ENCODE results near the gene CNOT8.

Gene CNOT8

DNA sequence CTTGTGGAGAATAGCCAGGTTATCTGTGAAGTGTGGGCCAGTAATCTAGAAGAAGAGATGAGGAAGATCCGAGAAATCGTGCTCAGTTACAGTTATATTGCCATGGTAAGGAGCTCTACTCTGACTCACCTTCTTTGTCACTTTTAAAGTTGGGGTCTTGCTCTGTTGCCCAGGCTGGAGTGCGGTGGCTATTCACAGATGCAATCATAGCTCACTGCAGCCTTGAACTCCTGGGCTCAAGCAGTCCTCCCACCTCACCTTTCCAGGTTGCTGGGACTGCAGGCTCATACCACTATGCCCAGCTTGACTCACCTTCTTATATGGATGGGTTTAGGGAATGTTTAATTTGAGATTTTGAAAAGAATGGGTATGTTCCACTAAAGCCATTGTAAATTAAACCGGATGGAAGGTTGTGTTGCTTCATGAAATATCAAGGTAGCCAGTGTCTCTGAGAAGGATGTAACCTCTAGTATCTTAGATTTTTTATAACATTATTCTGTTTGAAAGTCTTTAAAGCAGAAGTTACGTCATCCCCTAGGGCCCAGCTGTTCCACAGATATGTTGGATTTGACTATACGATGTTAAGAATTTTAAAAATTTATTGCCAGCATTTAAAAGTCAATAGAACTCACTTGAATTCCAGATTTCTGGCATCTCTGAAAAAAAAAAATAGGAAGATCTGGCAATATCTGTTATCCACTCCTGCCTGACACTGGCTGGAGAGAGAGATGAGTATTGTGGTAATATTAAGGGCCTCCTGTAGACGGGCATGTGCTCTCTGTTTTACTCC is 5.1 kb downstream of the CNOT8 start:
- H3K4me1 ChIP-seq, result peaks cover 11% of the 10 kb centered on the region
- no peak overlapping the region for H3K4me3 ChIP-seq
- DNase-seq (ENCODE audit: low spot score in 2 of 2), result no peak
- in situ Hi-C loops (cut with MboI; ENCODE audit: low sequenced_read_pairs), result no loop called here
- H3K36me3 ChIP-seq (replicated peaks), result peaks cover 36% of the 10 kb centered on the region
- no peaks in the 10 kb centered on the region for H3K27me3 ChIP-seq (ENCODE audit: low read depth)
- no peaks in the 10 kb centered on the region for H3K9me3 ChIP-seq

DNA sequence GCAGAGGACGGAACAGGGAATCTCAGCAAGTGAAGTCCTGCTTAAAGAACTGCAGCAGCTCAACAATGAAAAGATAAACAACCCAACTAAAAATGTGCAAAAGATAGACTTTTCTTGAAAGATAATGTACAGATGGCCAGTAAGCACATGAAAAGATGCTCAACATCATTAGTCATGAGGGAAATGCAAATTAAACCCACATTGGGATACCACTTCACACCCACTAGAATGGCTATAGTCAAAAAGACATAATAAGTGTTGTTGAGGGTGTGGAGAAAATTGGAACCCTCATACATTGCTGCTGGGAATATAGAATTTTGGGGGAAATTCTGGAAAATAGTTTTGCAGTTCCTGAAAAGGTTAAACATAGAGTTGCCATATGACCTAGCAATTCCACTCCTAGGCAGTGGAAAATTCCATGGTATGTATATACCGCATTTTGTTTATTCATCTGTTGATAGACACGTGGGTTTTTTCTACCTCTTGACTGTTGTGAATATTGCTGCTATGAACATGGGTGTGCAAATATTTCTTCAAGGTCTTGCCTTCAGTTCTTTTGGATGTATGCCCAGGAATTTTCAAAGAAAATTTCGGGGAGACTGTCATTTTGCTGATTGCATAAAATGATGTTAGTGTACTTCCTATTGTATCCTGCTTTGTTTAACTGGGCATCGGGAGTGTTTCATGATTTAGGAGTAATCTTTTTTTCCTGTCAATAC is 7.2 kb downstream of the CNOT8 start:
- Histone ChIP-seq H3K4me1 (peaks cover 4% of the 10 kb centered on the region; the same call in 1 of the 2 replicates), H3K27me3 (ENCODE audit: low read depth) (no peaks in the 10 kb centered on the region), H3K4me3 (no peak overlapping the region), H3K36me3 (replicated peaks) (peaks cover 42% of the 10 kb centered on the region), H3K9me3 (no peaks in the 10 kb centered on the region)
- in situ Hi-C loops (cut with MboI; ENCODE audit: low sequenced_read_pairs), result no loop called here
- no peak for DNase-seq (ENCODE audit: low spot score in 2 of 2)

DNA sequence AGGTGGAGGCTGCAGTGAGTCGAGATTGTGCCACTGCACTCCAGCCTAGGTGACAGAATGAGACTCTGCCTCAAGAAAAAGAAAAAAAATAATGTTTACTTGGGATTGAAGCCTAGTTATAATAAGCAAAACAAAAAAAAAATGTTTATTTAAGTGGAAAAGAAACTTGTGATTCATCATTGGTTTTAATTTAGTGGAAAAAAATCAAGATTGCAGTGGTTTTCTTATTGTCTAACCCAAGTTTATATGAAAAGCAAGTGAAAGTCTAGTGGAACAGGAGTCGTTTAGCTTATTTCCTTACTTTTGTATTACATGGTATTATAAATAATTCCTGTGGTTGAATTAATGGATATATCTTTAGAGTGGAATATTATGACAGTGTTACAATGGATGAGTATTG is 8.4 kb downstream of the CNOT8 start:
- in situ Hi-C loops (cut with MboI; ENCODE audit: low sequenced_read_pairs), result no loop called here
- Histone ChIP-seq H3K4me3 (no peak overlapping the region), H3K36me3 (replicated peaks) (peaks cover 50% of the 10 kb centered on the region), H3K9me3 (no peaks in the 10 kb centered on the region), H3K27me3 (ENCODE audit: low read depth) (no peaks in the 10 kb centered on the region), H3K4me1 (no peaks in the 10 kb centered on the region)
- no peak for DNase-seq (ENCODE audit: low spot score in 2 of 2)

DNA sequence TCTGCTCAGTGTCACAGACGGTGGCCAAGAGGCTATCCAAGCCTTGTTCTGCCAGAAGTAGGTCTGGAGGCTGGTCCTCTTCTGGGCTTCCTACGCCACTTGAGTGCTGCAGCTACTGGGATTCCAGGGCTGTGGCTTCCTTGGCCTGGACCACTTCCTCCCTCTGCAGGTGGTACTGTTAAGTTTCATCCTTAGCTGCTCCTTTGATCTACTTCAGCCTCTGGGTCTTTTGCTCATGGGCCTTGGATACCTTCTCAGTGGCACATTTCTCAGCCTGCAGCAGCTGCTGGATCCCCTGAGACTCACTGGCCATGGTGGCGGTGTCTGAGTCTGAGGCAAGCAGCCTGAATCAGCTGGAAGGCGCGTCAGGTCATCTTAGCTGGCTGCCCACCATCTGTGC is 10.3 kb downstream of the CNOT8 start:
- DNase-seq (ENCODE audit: low spot score in 2 of 2), result no peak
- no peaks in the 10 kb centered on the region for H3K4me1 ChIP-seq
- no peaks in the 10 kb centered on the region for H3K9me3 ChIP-seq
- no peaks in the 10 kb centered on the region for H3K27me3 ChIP-seq (ENCODE audit: low read depth)
- no peak overlapping the region for H3K4me3 ChIP-seq
- H3K36me3 ChIP-seq (replicated peaks), result peaks cover 56% of the 10 kb centered on the region
- in situ Hi-C loops (cut with MboI; ENCODE audit: low sequenced_read_pairs), result no loop called here

DNA sequence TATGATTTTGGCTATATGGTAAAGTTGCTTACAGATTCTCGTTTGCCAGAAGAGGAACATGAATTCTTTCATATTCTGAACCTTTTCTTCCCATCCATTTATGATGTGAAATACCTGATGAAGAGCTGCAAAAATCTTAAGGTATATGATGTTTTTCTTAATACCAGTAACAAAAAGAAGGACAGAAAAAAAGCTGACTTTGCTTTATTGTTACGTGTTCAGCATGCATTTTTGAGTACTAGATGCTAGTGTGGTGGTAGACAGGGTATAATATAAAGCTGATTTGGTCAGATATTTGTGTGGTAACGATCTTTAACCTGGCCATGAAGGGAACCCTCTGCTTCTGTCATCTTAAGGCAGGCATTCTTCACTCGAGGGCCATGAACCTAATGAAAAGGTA is 13.3 kb downstream of the CNOT8 start:
- Histone ChIP-seq H3K4me1 (no peaks in the 10 kb centered on the region), H3K36me3 (replicated peaks) (peaks cover 60% of the 10 kb centered on the region), H3K27me3 (ENCODE audit: low read depth) (no peaks in the 10 kb centered on the region), H3K9me3 (no peaks in the 10 kb centered on the region), H3K4me3 (no peak overlapping the region)
- no peak for DNase-seq (ENCODE audit: low spot score in 2 of 2)
- in situ Hi-C loops (cut with MboI; ENCODE audit: low sequenced_read_pairs), result no loop called here

DNA sequence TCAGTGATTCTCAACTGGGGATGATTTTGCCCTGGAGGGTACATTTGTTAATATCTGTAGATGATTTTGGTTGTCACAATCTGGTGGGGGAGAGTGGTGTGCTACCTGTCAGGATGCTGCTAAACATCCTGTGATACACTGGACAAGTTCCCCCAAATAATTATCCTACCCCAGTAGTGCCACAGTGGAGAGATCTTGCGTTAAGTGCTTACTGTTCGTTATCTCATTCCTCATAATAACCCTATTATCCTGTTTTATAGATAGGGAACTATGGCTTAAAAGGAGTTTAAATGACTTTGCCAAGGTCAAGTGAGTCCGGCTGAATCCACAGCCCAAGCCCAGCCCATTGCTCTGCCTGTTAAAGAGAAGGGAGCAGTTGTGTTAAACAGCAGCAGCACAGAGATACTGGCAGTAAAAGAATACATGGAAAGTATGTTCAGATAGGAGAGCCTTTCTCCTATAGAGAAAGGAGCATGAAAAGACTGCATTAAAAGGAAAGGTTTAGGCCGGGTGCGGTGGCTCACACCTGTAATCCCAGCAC is 15.4 kb downstream of the CNOT8 start:
- in situ Hi-C loops (cut with MboI; ENCODE audit: low sequenced_read_pairs), result no loop called here
- Histone ChIP-seq H3K27me3 (ENCODE audit: low read depth) (no peaks in the 10 kb centered on the region), H3K4me1 (no peaks in the 10 kb centered on the region), H3K9me3 (peaks cover 6% of the 10 kb centered on the region), H3K36me3 (replicated peaks) (peaks cover 58% of the 10 kb centered on the region), H3K4me3 (no peak overlapping the region)
- DNase-seq (ENCODE audit: low spot score in 2 of 2), result no peak

DNA sequence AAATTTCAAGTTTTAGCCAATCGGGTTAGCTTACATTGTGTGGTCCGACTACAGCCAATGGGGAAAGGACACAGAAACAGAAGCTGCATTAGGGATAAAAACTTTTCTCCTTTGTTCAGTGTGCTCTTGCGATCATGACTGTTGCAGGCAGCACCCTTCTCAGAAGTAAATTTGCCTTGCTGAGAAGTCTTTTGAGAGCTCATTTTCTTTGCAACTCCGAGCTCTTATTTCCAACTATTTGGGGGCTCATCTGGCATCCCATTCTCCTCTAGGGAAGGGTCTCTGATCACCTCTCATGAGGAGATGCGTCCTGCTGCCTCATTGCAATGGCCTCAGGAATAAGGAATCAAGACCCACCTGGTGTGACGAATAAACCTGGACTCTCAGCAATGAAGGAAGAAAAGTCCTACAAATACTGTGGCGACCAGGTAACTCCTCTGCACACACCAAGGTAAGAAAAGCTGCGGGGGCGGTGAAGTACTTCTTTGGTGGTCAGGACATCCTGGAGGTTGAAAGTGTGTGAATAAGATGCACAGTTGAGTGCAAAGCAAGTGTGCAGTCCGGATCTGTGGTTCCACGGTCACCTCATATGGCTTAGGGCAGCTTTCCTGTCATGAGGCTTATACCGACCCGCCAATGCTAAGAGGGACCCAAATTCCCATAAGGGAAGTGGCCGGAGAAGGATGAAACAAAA is 20.4 kb downstream of the CNOT8 start:
- Histone ChIP-seq H3K27me3 (ENCODE audit: low read depth) (no peaks in the 10 kb centered on the region), H3K9me3 (peaks cover 11% of the 10 kb centered on the region), H3K4me3 (no peak overlapping the region), H3K4me1 (no peaks in the 10 kb centered on the region), H3K36me3 (replicated peaks) (peaks cover 30% of the 10 kb centered on the region)
- DNase-seq (ENCODE audit: low spot score in 2 of 2), result no peak
- in situ Hi-C loops (cut with MboI; ENCODE audit: low sequenced_read_pairs), result no loop called here

DNA sequence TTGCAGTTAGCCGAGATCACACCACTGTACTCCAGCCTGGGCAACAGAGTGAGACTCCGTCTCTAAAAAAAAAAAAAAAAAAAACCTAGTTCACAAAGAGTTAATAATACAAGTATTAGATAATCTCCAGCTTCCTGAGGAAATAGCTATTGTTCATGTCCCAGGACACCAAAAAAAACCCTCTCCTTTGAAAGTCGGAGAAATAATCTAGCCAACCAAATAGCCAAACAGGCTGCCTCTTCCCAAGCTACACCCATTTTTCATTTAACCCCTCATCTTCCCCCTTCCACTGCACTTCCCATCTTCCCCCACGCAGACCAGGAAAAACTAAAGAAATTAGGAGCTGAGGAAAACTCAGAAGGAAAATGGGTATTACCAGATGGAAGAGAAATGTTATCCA is 23.6 kb downstream of the CNOT8 start:
- peaks cover 26% of the 10 kb centered on the region for H3K36me3 ChIP-seq (replicated peaks)
- H3K4me1 ChIP-seq, result no peaks in the 10 kb centered on the region
- peaks cover 19% of the 10 kb centered on the region for H3K9me3 ChIP-seq
- no peak for DNase-seq (ENCODE audit: low spot score in 2 of 2)
- in situ Hi-C loops (cut with MboI; ENCODE audit: low sequenced_read_pairs), result no loop called here
- no peaks in the 10 kb centered on the region for H3K27me3 ChIP-seq (ENCODE audit: low read depth)
- H3K4me3 ChIP-seq, result no peak overlapping the region

DNA sequence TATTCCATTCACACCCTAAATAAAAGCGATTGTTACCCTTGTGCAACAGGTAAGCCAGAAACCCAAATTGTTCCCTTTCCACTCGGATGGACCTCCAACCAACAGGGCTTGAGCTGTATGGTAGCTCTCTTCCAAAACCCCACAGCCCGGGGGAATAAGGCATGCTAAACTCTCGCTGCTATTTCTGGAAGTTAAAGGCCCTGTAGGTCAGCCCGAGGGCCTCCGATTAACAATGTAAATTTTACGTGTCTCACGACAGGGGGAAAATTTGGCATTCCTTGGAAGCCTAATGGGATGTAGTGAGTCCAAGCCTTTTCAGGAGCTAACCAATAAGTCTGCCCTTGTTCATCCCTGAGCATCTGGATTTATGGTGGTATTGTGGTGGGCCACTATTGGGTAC is 26.0 kb downstream of the CNOT8 start:
- H3K27me3 ChIP-seq (ENCODE audit: low read depth), result no peaks in the 10 kb centered on the region
- in situ Hi-C loops (cut with MboI; ENCODE audit: low sequenced_read_pairs), result no loop called here
- peaks cover 10% of the 10 kb centered on the region; the same call in 1 of the 2 replicates for H3K9me3 ChIP-seq
- no peak overlapping the region for H3K4me3 ChIP-seq
- peaks cover 43% of the 10 kb centered on the region for H3K36me3 ChIP-seq (replicated peaks)
- DNase-seq (ENCODE audit: low spot score in 2 of 2), result no peak
- H3K4me1 ChIP-seq, result no peaks in the 10 kb centered on the region

DNA sequence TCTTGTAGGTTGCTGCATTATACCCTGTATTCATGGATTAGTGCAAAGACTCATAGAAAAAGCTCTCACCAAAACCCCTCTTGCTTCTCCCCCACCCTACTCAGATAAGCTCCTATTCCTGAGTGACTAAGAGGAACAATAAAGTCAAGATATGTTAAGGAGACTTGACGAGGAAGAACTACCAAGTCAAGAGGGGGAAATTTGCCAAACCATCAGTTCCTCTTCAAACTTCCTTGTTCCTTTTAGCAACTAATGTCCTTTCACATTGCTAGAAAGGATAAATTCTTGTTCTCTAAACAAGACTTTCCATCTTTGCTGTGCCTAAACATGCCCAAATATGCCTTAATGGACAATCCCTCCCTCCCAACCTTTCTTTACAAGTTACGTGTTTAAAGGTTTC is 27.0 kb downstream of the CNOT8 start:
- no peak overlapping the region for H3K4me3 ChIP-seq
- peaks cover 52% of the 10 kb centered on the region for H3K36me3 ChIP-seq (replicated peaks)
- peaks cover 8% of the 10 kb centered on the region; the same call in 1 of the 2 replicates for H3K9me3 ChIP-seq
- H3K27me3 ChIP-seq (ENCODE audit: low read depth), result no peaks in the 10 kb centered on the region
- in situ Hi-C loops (cut with MboI; ENCODE audit: low sequenced_read_pairs), result no loop called here
- DNase-seq (ENCODE audit: low spot score in 2 of 2), result no peak
- no peaks in the 10 kb centered on the region for H3K4me1 ChIP-seq

DNA sequence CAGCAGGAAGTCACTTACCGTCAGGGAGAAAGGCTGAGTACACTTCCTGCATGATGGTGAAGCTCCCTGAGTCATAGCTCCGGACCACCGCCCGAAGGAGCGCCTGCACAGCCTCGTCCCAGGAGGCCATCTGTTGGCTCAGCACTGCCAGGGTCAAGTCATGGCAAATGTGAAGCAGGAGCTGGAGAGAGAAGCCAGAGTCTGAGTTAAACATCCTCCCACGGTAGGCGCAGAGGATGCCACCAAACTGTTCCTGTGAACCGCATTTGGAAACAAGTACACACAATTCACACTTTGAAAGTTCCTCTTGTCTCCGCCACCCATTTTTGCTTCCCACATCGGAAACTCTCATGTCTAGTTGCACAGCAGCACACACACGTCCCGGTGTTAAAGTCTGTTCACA is 33.9 kb downstream of the CNOT8 start:
- Histone ChIP-seq H3K4me1 (no peaks in the 10 kb centered on the region), H3K4me3 (no peak overlapping the region), H3K9me3 (no peaks in the 10 kb centered on the region), H3K27me3 (ENCODE audit: low read depth) (no peaks in the 10 kb centered on the region), H3K36me3 (replicated peaks) (peaks cover 80% of the 10 kb centered on the region)
- in situ Hi-C loops (cut with MboI; ENCODE audit: low sequenced_read_pairs), result no loop called here
- DNase-seq (ENCODE audit: low spot score in 2 of 2), result no peak

DNA sequence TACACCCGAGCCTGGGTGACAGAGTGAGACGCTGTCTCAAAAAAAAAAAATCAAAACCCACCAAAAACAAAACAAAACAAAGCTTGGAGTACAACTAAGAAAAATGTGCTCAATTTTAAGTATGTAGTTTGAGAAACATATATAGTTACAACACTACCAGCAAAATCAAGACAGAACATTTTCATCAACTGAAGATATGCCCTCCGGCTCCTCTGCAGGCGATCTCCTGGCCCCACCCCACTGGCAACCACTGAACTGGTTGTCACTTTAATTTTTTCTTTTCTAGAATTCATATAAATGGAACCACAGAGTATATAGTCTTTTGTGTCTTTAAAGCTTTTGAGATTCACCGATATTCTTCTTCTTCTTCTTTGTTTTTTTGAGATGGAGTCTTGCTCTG is 35.0 kb downstream of the CNOT8 start:
- no peaks in the 10 kb centered on the region for H3K27me3 ChIP-seq (ENCODE audit: low read depth)
- in situ Hi-C loops (cut with MboI; ENCODE audit: low sequenced_read_pairs), result no loop called here
- H3K4me3 ChIP-seq, result no peak overlapping the region
- no peak for DNase-seq (ENCODE audit: low spot score in 2 of 2)
- no peaks in the 10 kb centered on the region for H3K9me3 ChIP-seq
- H3K36me3 ChIP-seq (replicated peaks), result peaks cover 78% of the 10 kb centered on the region
- no peaks in the 10 kb centered on the region for H3K4me1 ChIP-seq

DNA sequence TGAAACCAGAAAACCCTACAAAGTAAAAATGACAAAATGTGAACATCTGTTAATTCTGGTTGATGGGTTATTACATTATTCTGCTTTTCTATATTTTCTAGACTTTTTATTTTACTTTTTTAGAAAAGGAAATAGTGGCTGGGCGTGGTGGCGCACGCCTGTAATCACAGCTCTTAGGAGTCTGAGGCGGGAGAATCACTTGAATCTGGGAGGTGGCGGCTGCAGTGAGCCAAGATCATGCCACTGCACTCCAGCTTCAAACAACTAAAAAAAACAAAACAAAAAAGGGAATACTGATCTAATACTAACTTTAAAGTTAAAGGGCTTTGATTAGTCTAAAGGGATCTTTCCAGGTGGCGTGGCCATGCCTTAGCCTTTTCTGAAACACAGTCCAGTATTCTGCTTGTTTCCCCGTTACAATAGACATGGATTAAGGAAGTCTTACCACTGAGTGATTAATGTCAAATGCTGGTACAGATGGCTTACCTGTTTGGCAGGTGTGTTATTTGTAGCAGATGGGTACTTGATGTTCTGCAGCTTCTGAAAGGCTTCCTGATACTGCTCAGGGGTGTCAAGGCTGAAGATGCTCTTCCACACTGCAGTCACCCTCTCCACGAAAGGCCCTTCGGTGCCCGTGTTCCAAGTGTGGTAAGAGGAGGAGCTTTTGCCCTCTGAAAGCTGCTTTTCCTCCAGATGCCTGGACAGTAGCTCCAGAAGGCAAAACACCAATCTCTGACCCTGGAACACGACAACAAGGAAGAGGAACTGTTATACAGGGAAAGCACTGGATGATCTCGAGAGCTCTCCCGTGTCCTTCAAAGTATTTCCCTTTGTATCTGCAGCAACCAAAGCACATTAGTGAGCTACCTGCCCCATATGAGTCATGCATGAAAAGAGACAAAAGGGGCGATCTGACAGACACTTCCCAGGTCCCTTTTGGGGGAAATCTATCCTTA is 37.5 kb downstream of the CNOT8 start:
- H3K9me3 ChIP-seq, result no peaks in the 10 kb centered on the region
- no peaks in the 10 kb centered on the region for H3K27me3 ChIP-seq (ENCODE audit: low read depth)
- no peak for DNase-seq (ENCODE audit: low spot score in 2 of 2)
- H3K4me1 ChIP-seq, result no peaks in the 10 kb centered on the region
- peaks cover 83% of the 10 kb centered on the region for H3K36me3 ChIP-seq (replicated peaks)
- H3K4me3 ChIP-seq, result no peak overlapping the region
- in situ Hi-C loops (cut with MboI; ENCODE audit: low sequenced_read_pairs), result no loop called here

Data from HAP-1 (cell line).